ENCODE results near the gene FOXM1. TPM values are rescaled to one million over a fixed set of nuclear protein-coding genes. Genes with fewer than 3 reads are reported as not detected.
A peak's percentile ranks its signal among the peaks of the same experiment; 100 is the strongest.

FOXM1 gene
- total and polyA plus RNA-seq, 2 experiments from 2014 or later: 15.4 to 23.9 TPM

DNA sequence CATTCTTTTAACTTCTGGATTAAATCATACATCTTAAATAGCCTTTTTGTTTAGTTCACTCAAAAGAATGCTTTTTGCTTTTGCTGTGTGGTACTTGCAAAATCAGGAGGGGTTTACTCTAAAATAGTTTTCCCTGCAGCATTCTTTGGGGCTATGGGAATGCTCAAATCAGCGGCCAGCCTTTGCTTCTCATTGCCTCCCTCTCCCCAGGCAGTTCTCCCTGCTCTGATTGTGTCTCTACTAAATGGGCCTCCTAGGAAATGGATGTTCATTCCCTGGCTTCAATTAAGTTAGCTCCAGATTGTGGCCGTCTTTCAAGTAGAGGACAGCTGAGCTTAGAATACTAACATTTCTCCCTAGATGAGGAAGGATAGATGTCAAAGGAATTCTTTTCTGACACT lies 18.1 kb upstream of the FOXM1 start:
- H4K20me1 ChIP-seq (ENCODE audit: insufficient read depth): no peaks in the 10 kb centered on the region
- H2AFZ ChIP-seq: no peak overlapping the region
- H3K9ac ChIP-seq: peak overlapping the region; percentile 13; the same call in 1 of the 2 replicates
- peak overlapping the region; percentile 52 for H3K27ac ChIP-seq
- no peaks in the 10 kb centered on the region for H3K27me3 ChIP-seq (replicated peaks; ENCODE audit: insufficient read depth)
- in situ Hi-C loops (cut with MboI): no loop called here
- no peak for TF ChIP-seq EZH2 (IDR thresholded peaks at IDR 0.05; ENCODE audit: insufficient read depth, poor library complexity, severe bottlenecking)
- TF ChIP-seq EZH2phosphoT487 (IDR thresholded peaks at IDR 0.05; ENCODE audit: insufficient read depth, low read depth): no peak
- H3K79me2 ChIP-seq (ENCODE audit: insufficient read depth): peaks cover 77% of the 10 kb centered on the region
- H3K4me3 ChIP-seq: 0 out of 2 replicates have a peak overlapping the region, but pooled peaks have one; percentile 4
- peak overlapping the region; percentile 21 for H3K4me2 ChIP-seq (ENCODE audit: unreplicated experiment)
- H3K9me3 ChIP-seq (ENCODE audit: low read depth): no peaks in the 10 kb centered on the region
- no peaks in the 10 kb centered on the region for H3K36me3 ChIP-seq (ENCODE audit: low read depth)
- peaks cover 22% of the 10 kb centered on the region for H3F3A ChIP-seq (ENCODE audit: insufficient read depth)
- DNase-seq: peak; percentile 46
- peaks cover 22% of the 10 kb centered on the region for H3K4me1 ChIP-seq (ENCODE audit: insufficient read depth)
- WGBS, 2 experiments (ENCODE audit: low coverage in 1 of 2, low lambda C conversion rate in 2 of 2, missing lambda C conversion rate in 2 of 2): 6 to 16% methylated on average over 2 of the region's 2 CpGs
- no peaks in the 10 kb centered on the region for H3K9me2 ChIP-seq (ENCODE audit: insufficient read depth)

GRCh38 chr12:2893007-2893406 lies 16.0 kb upstream of the FOXM1 start:
- Histone ChIP-seq H2AFZ (no peak overlapping the region), H3K9me2 (ENCODE audit: insufficient read depth) (no peaks in the 10 kb centered on the region), H3K4me2 (ENCODE audit: unreplicated experiment) (peak overlapping the region; percentile 83), H3K9ac (peak overlapping the region; percentile 95), H3K9me3 (ENCODE audit: low read depth) (no peaks in the 10 kb centered on the region), H3K27me3 (replicated peaks; ENCODE audit: insufficient read depth) (no peaks in the 10 kb centered on the region), H3K4me1 (ENCODE audit: insufficient read depth) (peaks cover 22% of the 10 kb centered on the region), H3K36me3 (ENCODE audit: low read depth) (no peaks in the 10 kb centered on the region), H4K20me1 (ENCODE audit: insufficient read depth) (no peaks in the 10 kb centered on the region), H3K4me3 (peak overlapping the region; percentile 86; the same call in 1 of the 2 replicates), H3K79me2 (ENCODE audit: insufficient read depth) (peaks cover 56% of the 10 kb centered on the region), H3K27ac (peak overlapping the region; percentile 92), H3F3A (ENCODE audit: insufficient read depth) (peaks cover 30% of the 10 kb centered on the region)
- WGBS, 2 experiments (ENCODE audit: low coverage in 1 of 2, low lambda C conversion rate in 2 of 2, missing lambda C conversion rate in 2 of 2): 21 to 24% methylated on average over 8 of the region's 8 CpGs
- peak; percentile 93 for DNase-seq
- TF ChIP-seq EZH2phosphoT487 (IDR thresholded peaks at IDR 0.05; ENCODE audit: insufficient read depth, low read depth) (no peak), EZH2 (IDR thresholded peaks at IDR 0.05; ENCODE audit: insufficient read depth, poor library complexity, severe bottlenecking) (no peak)
- in situ Hi-C loops (cut with MboI): no loop called here

DNA sequence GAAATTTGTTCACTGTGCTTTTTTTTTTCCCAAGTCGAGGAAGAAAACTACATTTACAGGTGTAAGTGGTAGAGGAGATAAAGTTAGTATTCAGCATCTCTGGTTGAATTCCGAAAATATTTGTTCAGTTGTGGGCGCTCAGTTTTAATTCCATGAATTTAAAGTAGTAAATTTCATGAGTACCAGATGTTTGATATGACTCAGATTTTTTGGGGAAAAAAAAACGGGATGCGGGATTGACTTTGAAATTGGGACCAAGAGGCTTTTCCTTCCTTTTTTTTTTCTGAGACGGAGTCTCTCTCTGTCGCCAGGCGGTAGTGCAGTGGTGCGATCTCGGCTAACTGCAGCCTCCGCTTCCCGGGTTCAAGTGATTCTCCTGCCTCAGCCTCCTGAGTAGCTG lies 15.3 kb upstream of the FOXM1 start:
- Histone ChIP-seq H3K36me3 (ENCODE audit: low read depth) (no peaks in the 10 kb centered on the region), H3K79me2 (ENCODE audit: insufficient read depth) (peaks cover 49% of the 10 kb centered on the region), H3K27me3 (replicated peaks; ENCODE audit: insufficient read depth) (no peaks in the 10 kb centered on the region), H2AFZ (no peak overlapping the region), H3F3A (ENCODE audit: insufficient read depth) (peaks cover 30% of the 10 kb centered on the region), H3K27ac (peak overlapping the region; percentile 92), H3K4me3 (peak overlapping the region; percentile 86), H3K9me3 (ENCODE audit: low read depth) (no peaks in the 10 kb centered on the region), H3K4me2 (ENCODE audit: unreplicated experiment) (peak overlapping the region; percentile 83), H4K20me1 (ENCODE audit: insufficient read depth) (no peaks in the 10 kb centered on the region), H3K9me2 (ENCODE audit: insufficient read depth) (no peaks in the 10 kb centered on the region), H3K4me1 (ENCODE audit: insufficient read depth) (peaks cover 22% of the 10 kb centered on the region), H3K9ac (peak overlapping the region; percentile 95)
- DNase-seq: peak; percentile 65
- TF ChIP-seq EZH2 (IDR thresholded peaks at IDR 0.05; ENCODE audit: insufficient read depth, poor library complexity, severe bottlenecking): no peak
- TF ChIP-seq EZH2phosphoT487 (IDR thresholded peaks at IDR 0.05; ENCODE audit: insufficient read depth, low read depth): no peak
- WGBS, 2 experiments (ENCODE audit: low coverage in 1 of 2, low lambda C conversion rate in 2 of 2, missing lambda C conversion rate in 2 of 2): 1 to 4% methylated on average over 10 to 12 of the region's 12 CpGs
- in situ Hi-C loops (cut with MboI): no loop called here

GRCh38 chr12:2891240-2892053 lies 14.5 kb upstream of the FOXM1 start:
- no peak for TF ChIP-seq EZH2phosphoT487 (IDR thresholded peaks at IDR 0.05; ENCODE audit: insufficient read depth, low read depth)
- no peak for TF ChIP-seq EZH2 (IDR thresholded peaks at IDR 0.05; ENCODE audit: insufficient read depth, poor library complexity, severe bottlenecking)
- Histone ChIP-seq H3K9me3 (ENCODE audit: low read depth) (no peaks in the 10 kb centered on the region), H3K4me2 (ENCODE audit: unreplicated experiment) (peak overlapping the region; percentile 83), H3K4me3 (peak overlapping the region; percentile 86), H2AFZ (peak overlapping the region; percentile 79), H3K9ac (peak overlapping the region; percentile 95), H3K36me3 (ENCODE audit: low read depth) (no peaks in the 10 kb centered on the region), H3K27me3 (replicated peaks; ENCODE audit: insufficient read depth) (no peaks in the 10 kb centered on the region), H3K27ac (peak overlapping the region; percentile 92), H4K20me1 (ENCODE audit: insufficient read depth) (no peaks in the 10 kb centered on the region), H3F3A (ENCODE audit: insufficient read depth) (peaks cover 30% of the 10 kb centered on the region), H3K4me1 (ENCODE audit: insufficient read depth) (peaks cover 22% of the 10 kb centered on the region), H3K9me2 (ENCODE audit: insufficient read depth) (no peaks in the 10 kb centered on the region), H3K79me2 (ENCODE audit: insufficient read depth) (peaks cover 41% of the 10 kb centered on the region)
- in situ Hi-C loops (cut with MboI): no loop called here
- WGBS, 2 experiments (ENCODE audit: low coverage in 1 of 2, low lambda C conversion rate in 2 of 2, missing lambda C conversion rate in 2 of 2): 2% methylated on average over 42 of the region's 42 CpGs
- DNase-seq: peak; percentile 84
